WERI-Rb-1 (cell line): Measurements from ENCODE around the gene GALNT11.
A peak's percentile ranks its signal among the peaks of the same experiment; 100 is the strongest.

Experiments
- DNase-seq: peaks from one replicate; pipeline ENCODE4 v3.0.0-alpha.2; 2020
- H3K27ac ChIP-seq: fragments of 250-450 bp; sonication (Bioruptor Pico); 2 replicates; pipeline ENCODE4 v1.5.1; 2020; ENCODE audit warnings: mild to moderate bottlenecking, moderate library complexity
- H3K27me3 ChIP-seq: fragments of 250-450 bp; sonication (Bioruptor Pico); 2 replicates; pipeline ENCODE4 v1.5.1; 2021; ENCODE audit warnings: mild to moderate bottlenecking, low read depth, moderate library complexity; ENCODE audit not compliant: insufficient read depth, severe bottlenecking
- H3K36me3 ChIP-seq: fragments of 250-450 bp; sonication (Bioruptor Pico); 2 replicates; pipeline ENCODE4 v1.5.1; 2020; ENCODE audit warnings: mild to moderate bottlenecking, moderate library complexity
- H3K4me3 ChIP-seq: 2 replicates; pipeline ENCODE4 v1.5.1; 2011; ENCODE audit warnings: low read depth, mild to moderate bottlenecking, control low read depth, low read length
- H3K9me3 ChIP-seq: fragments of 250-450 bp; sonication (Bioruptor Pico); 2 replicates; pipeline ENCODE4 v1.5.1; 2021; ENCODE audit warnings: mild to moderate bottlenecking, moderate library complexity; ENCODE audit not compliant: severe bottlenecking
- CTCF ChIP-seq: IDR thresholded peaks from 2 replicates; pipeline ENCODE4 v1.5.1; 2011; ENCODE audit warnings: low read depth, mild to moderate bottlenecking, control low read depth, inconsistent platforms, low read length

GALNT11 gene

GRCh38 chr7:151987748-151988529 lies 37.5 kb upstream of the GALNT11 start:
- no peak overlapping the region for H3K4me3 ChIP-seq
- no peak for DNase-seq
- H3K36me3 ChIP-seq: no peaks in the 10 kb centered on the region
- no peaks in the 10 kb centered on the region for H3K9me3 ChIP-seq
- H3K27me3 ChIP-seq: no peaks in the 10 kb centered on the region
- no peak for TF ChIP-seq CTCF
- no peak overlapping the region for H3K27ac ChIP-seq

- no peaks in the 10 kb centered on the region for H3K27me3 ChIP-seq
- H3K36me3 ChIP-seq: no peaks in the 10 kb centered on the region
- H3K4me3 ChIP-seq: no peak overlapping the region
- peak; percentile 70 for TF ChIP-seq CTCF
- DNase-seq: peak; percentile 84
- H3K9me3 ChIP-seq: no peaks in the 10 kb centered on the region
- no peak overlapping the region for H3K27ac ChIP-seq
Observed at GRCh38 chr7:151992375-151992774, 33.1 kb upstream of the GALNT11 start.

GRCh38 chr7:151993977-151994676 lies 31.3 kb upstream of the GALNT11 start:
- Histone ChIP-seq H3K27me3 (no peaks in the 10 kb centered on the region), H3K27ac (no peak overlapping the region), H3K4me3 (no peak overlapping the region), H3K9me3 (no peaks in the 10 kb centered on the region), H3K36me3 (no peaks in the 10 kb centered on the region)
- TF ChIP-seq CTCF: no peak
- DNase-seq: no peak

GRCh38 chr7:151999424-152000090 lies 25.9 kb upstream of the GALNT11 start:
- H3K27ac ChIP-seq: no peak overlapping the region
- no peak for DNase-seq
- H3K27me3 ChIP-seq: no peaks in the 10 kb centered on the region
- no peak for TF ChIP-seq CTCF
- no peaks in the 10 kb centered on the region for H3K36me3 ChIP-seq
- H3K9me3 ChIP-seq: no peaks in the 10 kb centered on the region
- H3K4me3 ChIP-seq: no peak overlapping the region

- H3K4me3 ChIP-seq: no peak overlapping the region
- no peak for TF ChIP-seq CTCF
Observed at GRCh38 chr7:152000191-152000590, 25.3 kb upstream of the GALNT11 start.

More at GRCh38 chr7:152000191-152000590, 25.3 kb upstream of the GALNT11 start:
- Histone ChIP-seq H3K36me3 (no peaks in the 10 kb centered on the region), H3K9me3 (no peaks in the 10 kb centered on the region), H3K27me3 (no peaks in the 10 kb centered on the region), H3K27ac (no peak overlapping the region)
- no peak for DNase-seq
